OCI-LY3 (cell line): ENCODE results near the gene KIAA1671.

Experiments used
- H2AFZ ChIP-seq: fragments of 200-600, 300-600 bp; shearing (Covaris generic); 2 replicates; pipeline ENCODE4 v1.6.0; 2014; ENCODE audit warnings: antibody characterized with exemption, low read depth, low read length
- H3K27ac ChIP-seq: fragments of 200-600, 300-600 bp; sonication (generic); 2 replicates; pipeline ENCODE4 v1.5.1; 2014; ENCODE audit warnings: mild to moderate bottlenecking, low read length, moderate library complexity, mixed read lengths
- H3K27me3 ChIP-seq: fragments of 200-600, 300-600 bp; sonication (generic); 2 replicates; pipeline ENCODE4 v1.6.1; 2014; ENCODE audit warnings: low read depth, low read length, mixed read lengths
- H3K36me3 ChIP-seq: fragments of 200-600, 300-600 bp; sonication (generic); replicated peaks from 2 replicates; pipeline ENCODE3; 2014; ENCODE audit warnings: low read depth, low read length, mixed read lengths
- H3K4me1 ChIP-seq: fragments of 300-600, 200-600 bp; sonication (generic); 2 replicates; pipeline ENCODE4 v1.6.1; 2014; ENCODE audit warnings: low read length, mixed read lengths
- H3K4me2 ChIP-seq: fragments of 200-600, 300-600 bp; sonication (generic); 2 replicates; pipeline ENCODE4 v1.6.1; 2014; ENCODE audit warnings: low read length, mixed read lengths
- H3K4me3 ChIP-seq: fragments of 300-600, 200-600 bp; sonication (generic); 2 replicates; pipeline ENCODE4 v1.5.1; 2014; ENCODE audit warnings: antibody characterized with exemption, mild to moderate bottlenecking, low read length, moderate library complexity
- H3K79me2 ChIP-seq: fragments of 300-600, 200-600 bp; shearing (Covaris generic); 2 replicates; pipeline ENCODE4 v1.6.1; 2014; ENCODE audit warnings: mild to moderate bottlenecking, low read length, mixed read lengths
- H3K9ac ChIP-seq: fragments of 300-600, 200-600 bp; shearing (Covaris generic); 2 replicates; pipeline ENCODE4 v1.6.0; 2014; ENCODE audit warnings: mild to moderate bottlenecking, low read length, moderate library complexity
- H3K9me3 ChIP-seq: fragments of 200-600, 300-600 bp; shearing (Covaris generic); 2 replicates; pipeline ENCODE4 v1.6.1; 2014; ENCODE audit warnings: low read length, mixed read lengths; ENCODE audit not compliant: insufficient read depth
- H4K20me1 ChIP-seq: fragments of 200-600, 300-600 bp; sonication (generic); 2 replicates; pipeline ENCODE4 v1.6.1; 2016; ENCODE audit warnings: low read length, mixed read lengths; ENCODE audit not compliant: insufficient read depth
- EZH2phosphoT487 ChIP-seq: fragments of 200-600 bp; shearing (Covaris generic); IDR thresholded peaks from 2 replicates; pipeline ENCODE4 v1.6.1; 2018; ENCODE audit warnings: antibody characterized with exemption, mixed run types, low read depth
- TF ChIP-seq, protein P1 (sequence below): fragments of 200-600, 300-600 bp; sonication (generic); IDR thresholded peaks from 2 replicates; pipeline ENCODE4 v1.5.1; 2014; ENCODE audit warnings: antibody characterized with exemption, low read length, low read depth

KIAA1671 gene

DNA sequence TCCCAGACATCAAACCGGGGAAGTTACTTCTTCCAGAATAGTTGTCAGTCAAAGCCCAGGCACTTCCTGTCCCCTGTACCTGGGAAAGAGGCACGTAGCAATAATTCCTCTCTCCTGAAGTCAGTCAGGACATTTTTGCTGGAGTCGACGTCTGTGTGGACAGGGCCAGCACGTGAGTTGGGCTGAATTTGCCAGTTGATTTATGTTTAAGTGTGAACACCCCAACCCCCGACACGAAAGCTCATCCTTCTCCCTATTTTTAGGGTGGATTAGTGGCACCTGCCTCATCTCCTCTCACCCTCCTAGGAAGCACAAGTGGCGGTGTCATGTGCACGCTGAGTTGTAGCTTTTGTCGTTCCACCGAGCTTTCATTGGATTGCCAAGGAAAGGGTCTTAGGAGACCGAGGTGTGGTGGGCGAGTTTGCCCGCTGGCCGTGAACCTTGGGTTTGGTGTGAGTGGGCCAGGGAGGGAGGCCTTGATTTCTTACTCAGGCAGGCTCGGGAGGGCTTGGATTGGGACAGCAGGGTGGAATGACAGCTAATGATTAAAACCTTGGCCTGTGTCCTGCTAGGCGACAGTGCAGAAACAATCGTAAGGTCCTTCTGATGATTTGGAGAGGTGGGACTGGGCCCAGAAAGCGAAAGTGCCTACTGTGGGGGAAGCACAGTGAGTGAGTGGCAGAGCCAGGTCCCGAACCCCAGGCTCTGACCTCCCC is 160.2 kb downstream of the KIAA1671 start:
- Histone ChIP-seq H4K20me1 (no peaks in the 10 kb centered on the region), H3K36me3 (no peaks in the 10 kb centered on the region), H3K4me2 (no peak overlapping the region), H3K27ac (no peak overlapping the region), H3K27me3 (0 out of 2 replicates have a peak, but pooled peaks cover 8% of the 10 kb centered on the region), H2AFZ (no peak overlapping the region), H3K9ac (no peak overlapping the region), H3K9me3 (no peaks in the 10 kb centered on the region), H3K4me3 (no peak overlapping the region), H3K79me2 (no peaks in the 10 kb centered on the region), H3K4me1 (peaks cover 3% of the 10 kb centered on the region; the same call in 1 of the 2 replicates)
- TF ChIP-seq EZH2phosphoT487, result no peak
- TF ChIP-seq, protein P1, sequence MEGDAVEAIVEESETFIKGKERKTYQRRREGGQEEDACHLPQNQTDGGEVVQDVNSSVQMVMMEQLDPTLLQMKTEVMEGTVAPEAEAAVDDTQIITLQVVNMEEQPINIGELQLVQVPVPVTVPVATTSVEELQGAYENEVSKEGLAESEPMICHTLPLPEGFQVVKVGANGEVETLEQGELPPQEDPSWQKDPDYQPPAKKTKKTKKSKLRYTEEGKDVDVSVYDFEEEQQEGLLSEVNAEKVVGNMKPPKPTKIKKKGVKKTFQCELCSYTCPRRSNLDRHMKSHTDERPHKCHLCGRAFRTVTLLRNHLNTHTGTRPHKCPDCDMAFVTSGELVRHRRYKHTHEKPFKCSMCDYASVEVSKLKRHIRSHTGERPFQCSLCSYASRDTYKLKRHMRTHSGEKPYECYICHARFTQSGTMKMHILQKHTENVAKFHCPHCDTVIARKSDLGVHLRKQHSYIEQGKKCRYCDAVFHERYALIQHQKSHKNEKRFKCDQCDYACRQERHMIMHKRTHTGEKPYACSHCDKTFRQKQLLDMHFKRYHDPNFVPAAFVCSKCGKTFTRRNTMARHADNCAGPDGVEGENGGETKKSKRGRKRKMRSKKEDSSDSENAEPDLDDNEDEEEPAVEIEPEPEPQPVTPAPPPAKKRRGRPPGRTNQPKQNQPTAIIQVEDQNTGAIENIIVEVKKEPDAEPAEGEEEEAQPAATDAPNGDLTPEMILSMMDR, result no peak

DNA sequence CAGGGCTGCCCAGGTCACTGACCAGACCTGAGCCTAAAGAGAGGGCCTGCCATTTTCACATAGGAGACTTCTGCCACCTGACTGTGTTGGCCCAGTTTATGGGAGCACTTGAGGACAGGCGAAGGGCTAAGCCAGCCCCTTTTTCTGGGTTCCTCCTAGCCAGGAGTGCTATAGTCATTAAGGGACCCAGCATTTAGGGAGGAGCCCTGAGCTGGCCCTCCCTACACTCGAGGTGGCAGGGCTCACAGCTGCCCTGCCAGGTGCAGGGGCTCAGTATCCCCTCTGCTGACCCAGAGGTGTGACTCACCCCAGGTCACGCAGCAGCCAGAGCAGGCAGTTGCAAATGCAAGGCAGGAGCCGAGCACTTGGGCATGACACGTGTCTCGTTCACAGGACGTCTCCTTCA is 160.8 kb downstream of the KIAA1671 start:
- H3K27ac ChIP-seq, result no peak overlapping the region
- H3K4me3 ChIP-seq, result no peak overlapping the region
- no peaks in the 10 kb centered on the region for H3K79me2 ChIP-seq
- 0 out of 2 replicates have a peak, but pooled peaks cover 4% of the 10 kb centered on the region for H3K27me3 ChIP-seq
- H3K9ac ChIP-seq, result no peak overlapping the region
- no peaks in the 10 kb centered on the region for H4K20me1 ChIP-seq
- H3K9me3 ChIP-seq, result no peaks in the 10 kb centered on the region
- no peaks in the 10 kb centered on the region for H3K36me3 ChIP-seq
- peaks cover 3% of the 10 kb centered on the region; the same call in 1 of the 2 replicates for H3K4me1 ChIP-seq
- no peak overlapping the region for H2AFZ ChIP-seq
- H3K4me2 ChIP-seq, result no peak overlapping the region
- no peak for TF ChIP-seq EZH2phosphoT487
- TF ChIP-seq, protein P1, result no peak

DNA sequence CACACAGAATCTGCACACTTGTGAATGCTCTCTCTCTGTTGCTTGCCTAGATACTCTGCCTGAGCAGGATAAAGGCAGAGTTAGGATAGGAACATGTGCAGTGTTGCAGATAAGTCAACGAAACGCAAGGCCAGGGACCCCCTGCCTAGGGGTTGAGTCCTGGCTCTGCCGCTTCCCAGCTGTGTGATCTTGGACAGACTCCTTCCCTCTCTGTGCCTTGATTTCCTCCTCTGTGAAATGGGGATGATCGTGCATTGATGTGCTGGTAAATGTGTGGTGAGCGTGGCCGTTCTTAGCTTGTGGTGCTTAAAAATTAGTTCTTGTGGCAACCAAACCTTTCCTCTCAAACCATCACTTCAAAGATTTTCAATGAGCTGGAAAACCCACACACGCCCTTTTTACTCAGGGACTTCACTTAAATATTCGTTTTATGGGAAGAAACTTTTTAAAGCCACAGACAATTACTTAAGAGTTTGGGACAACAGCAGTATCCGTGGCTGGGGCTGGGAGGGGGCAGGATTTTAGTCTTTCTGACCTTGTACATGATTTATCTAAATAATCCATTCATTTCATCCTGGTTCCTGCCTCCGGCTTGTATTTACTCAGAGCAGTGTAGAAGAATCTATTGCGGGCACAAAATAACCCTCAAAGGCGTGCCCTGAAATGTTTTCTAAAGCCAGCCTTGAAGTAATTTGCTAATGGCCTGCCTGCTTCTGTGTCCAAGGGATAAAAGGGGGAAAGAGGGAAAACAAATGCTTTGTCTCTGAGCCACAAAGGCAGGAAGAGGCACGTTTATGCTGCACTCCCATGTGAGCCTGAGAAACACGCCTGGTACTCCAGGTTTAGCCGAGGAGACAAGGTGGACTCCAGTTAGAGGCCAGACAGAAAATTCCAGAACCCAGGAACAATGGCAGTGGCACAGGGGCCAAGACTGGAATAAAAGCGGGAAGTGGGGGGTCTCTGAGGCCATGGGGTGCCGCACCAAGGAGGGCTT is 162.2 kb downstream of the KIAA1671 start:
- no peak overlapping the region for H3K4me3 ChIP-seq
- 0 out of 2 replicates have a peak, but pooled peaks cover 2% of the 10 kb centered on the region for H3K27me3 ChIP-seq
- no peaks in the 10 kb centered on the region for H3K36me3 ChIP-seq
- no peaks in the 10 kb centered on the region for H3K79me2 ChIP-seq
- no peak overlapping the region for H3K4me2 ChIP-seq
- no peaks in the 10 kb centered on the region for H4K20me1 ChIP-seq
- H3K27ac ChIP-seq, result no peak overlapping the region
- no peak for TF ChIP-seq EZH2phosphoT487
- TF ChIP-seq, protein P1, result no peak
- H3K9me3 ChIP-seq, result no peaks in the 10 kb centered on the region
- H2AFZ ChIP-seq, result no peak overlapping the region
- peaks cover 3% of the 10 kb centered on the region; the same call in 1 of the 2 replicates for H3K4me1 ChIP-seq
- no peak overlapping the region for H3K9ac ChIP-seq

DNA sequence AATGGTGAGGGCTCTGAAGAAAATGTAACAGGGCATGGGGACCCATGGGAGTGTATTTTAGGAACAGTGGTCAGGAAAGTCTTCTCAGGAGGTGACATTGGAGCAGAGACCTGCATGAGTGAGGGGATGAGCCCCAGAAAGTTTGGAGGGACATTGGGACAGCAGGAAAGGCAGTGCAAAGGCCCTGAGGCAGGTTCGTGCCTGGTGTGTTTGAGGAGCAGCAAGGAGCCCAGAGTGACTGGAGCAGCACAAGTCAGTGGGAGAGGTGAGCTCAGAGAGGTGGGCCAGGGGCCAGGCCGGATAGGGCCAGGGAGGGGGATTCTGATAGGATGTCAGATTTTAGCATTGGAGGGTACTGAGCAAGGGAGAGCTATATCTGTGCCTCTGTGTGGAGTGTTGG is 167.1 kb downstream of the KIAA1671 start:
- Histone ChIP-seq H4K20me1 (no peaks in the 10 kb centered on the region), H3K36me3 (no peaks in the 10 kb centered on the region), H3K27me3 (peaks cover 14% of the 10 kb centered on the region; the same call in 1 of the 2 replicates), H3K9ac (no peak overlapping the region), H3K9me3 (no peaks in the 10 kb centered on the region), H2AFZ (no peak overlapping the region), H3K4me1 (no peaks in the 10 kb centered on the region), H3K27ac (no peak overlapping the region), H3K79me2 (no peaks in the 10 kb centered on the region), H3K4me2 (no peak overlapping the region), H3K4me3 (no peak overlapping the region)
- TF ChIP-seq EZH2phosphoT487, result no peak
- TF ChIP-seq, protein P1, result no peak
